ENCODE results near the gene MPP3.
"Not testable (repeated sequence)": the region's sequence is repeated elsewhere in the genome, so short reads cannot be mapped to it uniquely, and the experiment has no call there.

The MPP3 gene

DNA sequence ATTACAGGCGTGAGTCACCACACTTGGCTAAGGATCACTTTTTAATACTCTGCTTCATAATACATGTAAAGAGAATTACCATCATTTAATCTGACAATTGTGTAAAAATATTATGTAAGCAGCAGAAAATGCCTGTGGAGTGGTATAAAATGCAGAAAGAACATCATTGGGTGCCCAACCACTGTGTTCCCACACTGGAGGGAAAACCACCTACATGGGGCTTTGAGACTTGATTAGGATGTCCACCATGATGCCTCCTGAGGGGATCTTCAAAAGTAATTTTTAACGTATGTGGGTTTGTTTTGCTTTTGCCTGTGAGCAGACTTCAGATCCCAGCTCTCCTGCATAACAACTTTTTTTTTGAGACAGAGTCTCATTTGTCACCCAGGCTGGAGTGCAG lies 33.9 kb downstream of the MPP3 start:
- no peak for DNase-seq

DNA sequence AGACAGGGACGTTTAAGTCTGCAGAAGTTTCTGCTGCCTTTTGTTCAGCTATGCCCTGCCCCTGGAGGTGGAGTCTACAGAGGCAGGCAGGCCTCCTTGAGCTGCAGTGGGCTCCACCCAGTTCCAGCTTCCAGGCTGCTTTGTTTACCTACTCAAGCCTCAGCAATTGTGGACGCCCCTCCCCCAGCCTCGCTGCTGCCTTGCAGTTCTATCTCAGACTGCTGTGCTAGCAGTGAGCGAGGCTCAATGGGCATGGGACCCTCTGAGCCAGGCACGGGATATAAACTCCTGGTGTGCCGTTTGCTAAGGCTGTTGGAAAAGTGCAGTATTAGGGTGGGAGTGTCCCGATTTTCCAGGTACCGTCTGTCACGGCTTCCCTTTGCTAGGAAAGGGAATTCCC lies 34.9 kb downstream of the MPP3 start:
- not testable (repeated sequence) for DNase-seq

DNA sequence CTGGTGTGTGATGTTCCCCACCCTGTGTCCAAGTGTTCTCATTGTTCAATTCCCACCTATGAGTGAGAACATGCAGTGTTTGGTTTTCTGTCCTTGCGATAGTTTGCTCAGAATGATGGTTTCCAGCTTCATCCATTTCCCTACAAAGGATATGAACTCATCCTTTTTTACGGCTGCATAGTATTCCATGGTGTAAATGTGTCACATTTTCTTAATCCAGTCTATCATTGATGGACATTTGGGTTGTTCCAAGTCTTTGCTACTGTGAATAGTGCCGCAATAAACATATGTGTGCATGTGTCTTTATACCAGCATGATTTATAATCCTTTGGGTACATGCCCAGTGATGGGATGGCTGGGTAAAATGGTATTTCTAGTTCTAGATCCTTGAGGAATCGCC lies 40.3 kb downstream of the MPP3 start:
- not testable (repeated sequence) for DNase-seq

DNA sequence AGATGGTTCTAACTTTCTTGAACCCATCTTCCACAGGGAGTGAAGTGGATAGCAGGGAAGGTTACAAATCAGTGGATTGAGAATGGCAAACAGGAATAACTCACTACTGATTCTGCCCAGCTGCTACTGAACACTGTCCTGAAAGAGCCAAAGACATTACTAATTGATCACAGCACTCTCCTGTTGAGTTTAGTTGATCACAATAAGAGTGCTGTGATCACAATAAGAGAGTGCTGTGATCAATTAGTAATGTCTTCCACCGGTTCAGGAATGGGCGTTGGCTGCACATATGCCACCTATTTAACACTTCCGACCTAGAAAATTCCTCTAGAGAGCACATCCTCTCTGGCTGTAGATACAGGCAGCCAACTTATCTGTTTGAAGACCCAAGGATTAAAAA lies 41.4 kb downstream of the MPP3 start:
- DNase-seq = peak; percentile 86

DNA sequence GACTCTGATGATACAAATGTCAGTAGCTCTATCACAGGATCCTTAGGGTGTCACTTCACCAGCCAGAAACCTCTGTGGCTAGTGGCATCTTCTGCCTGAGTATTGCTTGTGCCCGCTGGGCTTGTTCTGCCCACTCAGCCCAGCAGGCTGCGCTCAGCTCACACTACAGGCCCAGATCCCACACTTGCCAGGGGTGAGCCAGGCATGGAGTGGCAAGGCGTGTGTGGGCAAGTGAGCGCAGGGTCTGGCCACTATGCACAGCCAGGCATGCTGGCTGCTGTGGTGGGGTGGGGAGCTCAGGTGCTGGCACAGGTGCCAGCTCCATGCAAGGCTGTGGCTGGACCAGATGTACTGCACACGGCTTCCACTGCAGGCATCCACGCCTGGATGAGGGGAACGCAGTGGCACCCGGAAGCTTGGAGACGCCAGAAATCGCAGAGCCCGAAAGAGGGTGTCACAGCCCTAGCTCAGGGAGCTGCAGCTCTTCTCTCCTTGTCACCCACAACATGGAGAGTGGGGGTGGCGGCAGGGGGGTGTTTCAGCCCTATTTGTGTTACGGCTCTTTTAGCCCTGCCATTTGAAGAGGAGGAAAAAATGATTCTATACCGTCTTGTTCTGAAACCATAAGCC lies 42.5 kb downstream of the MPP3 start:
- no peak for DNase-seq

DNA sequence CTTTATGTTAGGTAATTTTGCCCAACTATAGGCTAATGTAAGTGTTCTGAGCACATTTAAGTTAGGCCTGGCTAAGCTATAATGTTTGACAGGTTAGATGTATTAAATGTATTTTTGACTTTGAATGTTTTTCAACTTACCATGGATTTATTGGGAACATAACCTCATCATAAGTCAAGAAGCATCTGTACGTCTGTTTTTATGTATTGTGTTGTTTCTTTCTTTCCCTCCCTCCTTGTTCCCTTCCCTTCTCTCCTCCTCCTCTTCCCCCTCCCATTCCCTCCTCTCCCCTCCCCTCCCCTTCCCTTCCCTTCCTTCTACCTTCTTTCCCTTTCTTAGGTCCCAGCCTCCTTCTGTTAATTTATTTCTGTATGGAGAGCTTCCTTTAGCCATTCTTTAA lies 43.5 kb downstream of the MPP3 start:
- no peak for DNase-seq

DNA sequence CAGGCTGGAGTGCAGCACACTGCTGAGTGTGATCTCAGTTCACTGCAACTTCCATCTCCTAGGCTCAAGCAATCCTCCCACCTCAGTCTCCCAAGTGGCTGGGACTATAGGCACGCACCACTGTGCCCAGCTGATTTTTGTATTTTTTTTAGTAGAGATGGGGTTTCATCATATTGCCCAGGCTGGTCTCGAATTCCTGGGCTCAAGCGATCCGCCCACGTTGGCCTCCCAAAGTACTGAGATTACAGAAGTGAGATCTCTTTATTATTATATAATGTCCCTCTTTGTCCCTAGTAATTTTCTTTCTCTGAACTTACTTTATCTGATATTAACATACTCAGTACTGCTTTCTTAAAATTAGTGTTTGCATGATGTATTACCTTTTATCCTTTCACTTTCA lies 44.4 kb downstream of the MPP3 start:
- no peak for DNase-seq

DNA sequence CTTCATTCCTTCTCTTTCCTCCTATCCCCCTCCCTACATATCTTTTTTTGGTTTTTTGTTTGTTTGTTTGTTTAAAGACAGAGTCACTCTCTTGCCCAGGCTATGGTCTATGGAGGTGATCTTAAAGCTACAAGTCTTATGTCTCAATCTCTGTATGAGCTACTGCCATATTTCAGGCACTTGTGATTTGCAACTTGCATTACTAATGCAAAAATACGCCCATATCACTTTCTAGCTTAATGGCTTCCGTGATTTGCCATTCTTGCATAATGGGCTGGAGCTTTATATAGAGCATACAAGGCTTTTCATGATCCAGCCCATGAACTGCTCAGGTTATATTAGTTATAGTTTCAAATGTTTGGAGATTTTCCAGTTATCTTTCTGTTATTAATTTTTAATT lies 45.2 kb downstream of the MPP3 start:
- no peak for DNase-seq

DNA sequence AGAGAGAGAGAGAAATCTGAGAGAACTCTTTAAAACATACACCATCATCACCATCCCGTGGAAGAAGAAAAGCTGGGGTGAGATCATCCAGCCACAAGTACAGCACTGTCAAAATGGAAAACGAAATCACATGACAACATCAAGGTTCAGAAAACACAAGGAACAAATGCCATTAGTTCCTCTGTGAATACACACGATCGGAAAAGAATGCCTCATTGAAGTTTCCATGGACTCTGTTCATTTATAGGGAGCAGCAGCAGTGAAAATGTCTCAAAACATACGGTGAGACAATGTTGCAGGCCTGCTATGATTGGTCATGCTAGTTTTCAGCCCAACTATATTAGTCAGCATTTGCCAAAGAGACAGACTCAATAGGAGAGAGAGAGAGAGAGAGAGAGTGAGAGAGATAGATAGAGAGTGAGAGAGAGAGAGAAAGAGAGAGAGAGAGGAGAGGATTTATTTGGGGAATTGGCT lies 48.3 kb downstream of the MPP3 start:
- DNase-seq = no peak

DNA sequence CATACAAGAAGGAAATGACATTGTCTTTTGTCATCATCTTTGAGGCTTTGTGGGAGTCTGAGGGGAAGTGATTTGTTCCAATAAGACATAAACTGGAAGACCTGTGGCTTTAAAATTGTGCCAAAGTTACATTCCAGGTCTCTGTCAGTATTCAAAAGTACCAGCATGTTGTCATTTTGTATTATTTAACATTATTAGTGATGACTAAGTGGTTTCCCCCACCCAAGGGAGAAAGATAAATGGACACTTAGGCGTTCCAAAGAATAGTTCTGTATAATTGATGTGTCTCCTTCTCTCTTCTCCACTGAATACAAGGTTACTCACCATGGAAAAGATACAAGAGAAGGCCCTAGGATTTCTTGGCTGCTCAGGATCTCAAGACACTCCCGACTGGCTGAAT lies 48.9 kb downstream of the MPP3 start:
- no peak for DNase-seq

DNA sequence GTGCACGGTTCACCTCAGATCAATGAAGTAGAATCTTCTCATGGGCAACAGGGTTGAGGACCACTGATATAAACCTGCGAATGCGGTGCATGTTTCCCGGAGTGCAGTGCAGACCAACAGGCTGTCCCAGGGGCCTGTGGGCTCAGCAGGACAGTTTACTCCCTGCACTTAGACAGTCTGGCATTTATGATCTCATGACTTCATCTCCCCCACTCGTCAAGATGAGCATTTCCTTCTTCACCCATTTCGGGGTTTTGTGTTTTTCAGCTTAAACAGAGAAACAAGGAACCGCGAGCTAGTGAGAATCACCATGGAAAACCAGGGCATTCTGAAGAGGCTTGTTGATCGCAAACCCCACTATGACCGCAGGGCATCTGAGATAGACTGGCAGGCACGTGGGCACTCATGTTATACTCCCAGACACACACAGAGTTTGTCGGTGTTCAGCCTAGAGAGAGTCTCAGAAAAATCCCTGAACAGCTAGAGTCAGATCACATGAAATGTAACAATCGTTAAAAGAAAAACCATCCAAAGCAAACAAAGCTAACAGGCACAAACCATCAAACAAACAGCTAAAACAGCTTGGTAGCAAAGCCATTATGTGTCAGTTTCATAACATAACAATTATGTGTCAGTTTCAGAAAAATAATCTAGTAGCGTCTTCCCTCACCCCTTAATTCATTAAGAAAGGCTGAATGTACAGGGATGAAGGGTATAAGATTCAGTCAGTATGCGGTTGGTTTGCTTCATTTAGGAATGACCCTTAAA lies 49.8 kb downstream of the MPP3 start:
- DNase-seq = no peak

DNA sequence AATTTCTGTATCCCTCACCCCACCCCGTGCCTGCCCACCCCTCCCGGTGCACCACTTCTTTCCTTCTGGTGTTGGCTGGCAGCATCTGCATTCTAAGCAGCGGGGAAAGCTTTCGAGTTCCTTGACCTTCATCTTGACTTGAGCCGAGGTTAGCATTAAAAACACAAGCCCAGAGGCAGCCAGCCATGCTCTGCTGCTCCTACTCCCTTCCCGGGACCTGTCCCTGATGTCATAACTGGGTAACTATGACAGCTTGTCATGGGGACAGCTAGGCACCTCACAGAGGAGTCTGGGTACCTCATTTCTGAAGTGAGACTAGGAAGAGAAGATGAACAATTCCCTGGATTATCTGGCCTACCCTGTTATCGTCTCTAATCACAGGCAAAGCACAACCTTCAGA lies 52.8 kb downstream of the MPP3 start, which contains the start of gene CFAP97D1:
Gene CFAP97D1, plus strand, starts transcription at position 301 of the 400 bp plus-strand sequence. Its CDS starts 28 bp downstream, at position 329.
- no peak for DNase-seq

DNA sequence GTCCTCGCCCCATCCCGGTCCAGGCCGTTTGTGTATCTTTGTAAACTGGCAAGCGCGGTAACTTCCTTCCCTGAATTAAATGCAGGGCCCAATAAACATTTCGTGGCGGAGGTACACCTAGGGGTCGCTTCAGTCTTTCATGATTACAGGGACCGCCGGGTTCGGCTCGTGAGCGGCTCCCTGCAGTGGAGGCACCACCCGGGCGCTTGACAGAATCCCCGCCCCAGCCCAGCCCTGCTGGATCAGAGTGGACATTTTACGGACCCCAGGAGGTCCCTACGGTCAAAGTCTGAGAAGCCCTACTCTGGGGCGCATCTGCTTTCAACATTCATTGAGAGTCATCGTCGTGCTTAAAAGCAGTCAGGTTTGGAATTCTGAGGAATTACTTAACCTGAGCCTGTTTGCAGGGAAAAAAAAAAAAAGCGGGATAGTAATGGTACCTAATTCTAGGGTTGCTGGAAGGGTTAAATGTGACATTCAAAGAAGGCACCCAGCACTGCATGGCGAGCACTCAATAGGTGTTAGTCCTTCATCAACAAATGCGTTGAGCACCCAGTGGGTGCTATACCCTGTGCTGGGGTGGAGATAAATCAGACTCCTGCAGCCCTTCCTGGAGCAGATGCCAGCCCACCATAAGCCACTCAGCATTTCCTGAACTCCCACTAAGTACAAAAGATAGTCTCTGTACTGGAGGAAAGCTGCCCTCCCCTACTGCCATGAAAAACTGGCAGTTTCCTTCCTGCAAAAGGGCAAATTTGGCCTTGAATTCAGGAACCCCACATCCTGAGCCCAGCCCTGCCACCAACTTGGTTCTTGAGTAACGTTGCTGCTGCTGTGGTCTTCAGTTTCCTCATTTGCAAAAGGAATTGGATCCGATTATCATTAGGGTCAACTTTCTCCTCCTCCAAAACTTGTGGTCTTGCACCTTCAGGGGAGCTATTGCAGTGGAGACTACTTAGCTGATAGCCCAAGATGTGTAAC lies 53.5 kb downstream of the MPP3 start:
- no peak for DNase-seq

DNA sequence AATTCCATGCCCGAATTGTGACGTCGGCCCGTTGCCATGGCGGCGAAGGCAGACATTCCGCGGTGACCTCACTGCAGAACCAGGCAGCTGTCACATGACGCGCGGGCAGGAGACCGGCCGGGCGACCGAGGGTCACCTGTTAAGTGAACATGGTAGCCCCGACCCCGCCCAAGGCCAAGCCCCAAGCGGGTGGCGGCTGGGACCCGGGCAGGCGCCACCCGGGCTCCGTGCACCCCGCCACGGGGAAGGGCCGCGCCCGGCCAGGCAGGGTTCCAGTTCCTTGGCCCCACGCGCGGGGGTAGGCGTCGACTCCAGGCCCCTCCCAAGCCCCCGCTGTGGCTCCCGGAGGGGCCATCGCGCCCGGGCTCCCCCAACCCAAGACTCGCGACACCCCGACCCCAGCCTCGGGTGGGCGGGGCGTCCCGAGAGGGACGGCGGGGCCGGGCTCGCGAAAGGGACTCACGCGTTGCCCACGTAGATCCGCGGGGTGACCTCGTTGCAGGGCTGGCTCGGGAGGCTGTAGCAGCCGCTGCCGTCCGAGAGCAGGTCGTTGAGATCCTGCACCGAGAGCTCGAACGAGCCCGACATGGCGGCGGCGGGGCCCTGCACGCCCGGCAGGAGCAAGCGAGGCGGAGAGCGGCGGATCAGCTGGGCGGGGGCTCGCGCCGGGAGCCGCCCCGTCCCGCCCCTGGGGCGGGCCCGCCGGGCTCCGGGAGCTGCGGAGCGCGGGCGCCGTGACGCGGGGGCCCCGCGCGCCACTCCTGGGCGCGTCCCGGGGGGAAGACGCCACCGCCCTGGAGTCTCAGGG lies 54.4 kb downstream of the MPP3 start, which contains the start of gene DUSP3:
Gene DUSP3, minus strand, starts transcription at position 641 of the 808 bp plus-strand sequence. Its CDS starts 53 bp downstream, at position 588.
- DNase-seq = peak; percentile 66

DNA sequence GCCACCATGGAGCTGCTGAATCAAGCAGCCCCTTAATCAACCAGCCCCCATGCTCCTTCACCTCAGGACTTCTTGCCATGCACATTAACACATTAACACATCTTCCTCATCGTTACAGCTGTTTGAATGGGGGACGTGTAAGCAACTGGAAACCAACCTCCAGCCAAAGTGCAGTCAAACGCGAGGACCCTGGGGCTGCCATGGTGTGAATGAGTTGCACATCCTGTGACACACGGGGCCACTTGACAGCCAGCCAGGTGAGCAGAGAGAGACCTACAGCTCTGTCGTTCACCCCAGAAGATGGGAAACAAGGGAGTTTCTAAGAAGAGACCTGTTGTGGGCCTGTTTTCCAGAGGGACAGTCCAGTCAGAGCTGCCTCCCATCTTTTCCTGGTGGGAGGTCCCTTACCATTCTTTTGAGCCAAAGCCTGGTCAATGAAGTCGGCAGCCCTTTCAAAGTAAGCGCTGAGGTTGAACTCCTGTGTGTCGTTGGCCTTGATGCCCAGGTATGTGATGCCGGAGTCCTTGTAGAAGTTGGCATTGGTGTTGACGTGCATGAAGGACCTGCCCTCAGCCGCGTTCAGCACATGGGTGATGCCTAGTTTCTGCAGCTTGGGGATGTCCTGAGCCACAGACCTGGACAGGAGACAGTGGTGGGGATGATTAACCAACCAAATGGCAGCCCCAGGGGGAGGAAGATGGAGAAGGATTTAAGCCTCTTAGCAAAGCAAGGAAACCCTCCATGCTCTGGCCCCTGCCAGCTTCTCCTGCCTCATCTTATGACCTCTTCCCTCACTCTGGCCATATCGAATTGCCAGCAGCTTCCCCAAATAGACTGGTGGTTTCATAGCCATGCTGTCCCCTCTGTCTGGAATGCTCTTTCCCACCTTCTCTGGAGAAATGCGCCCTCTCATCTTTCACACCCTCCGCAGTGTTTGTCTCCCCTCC lies 58.4 kb downstream of the MPP3 start:
- DNase-seq = no peak

DNA sequence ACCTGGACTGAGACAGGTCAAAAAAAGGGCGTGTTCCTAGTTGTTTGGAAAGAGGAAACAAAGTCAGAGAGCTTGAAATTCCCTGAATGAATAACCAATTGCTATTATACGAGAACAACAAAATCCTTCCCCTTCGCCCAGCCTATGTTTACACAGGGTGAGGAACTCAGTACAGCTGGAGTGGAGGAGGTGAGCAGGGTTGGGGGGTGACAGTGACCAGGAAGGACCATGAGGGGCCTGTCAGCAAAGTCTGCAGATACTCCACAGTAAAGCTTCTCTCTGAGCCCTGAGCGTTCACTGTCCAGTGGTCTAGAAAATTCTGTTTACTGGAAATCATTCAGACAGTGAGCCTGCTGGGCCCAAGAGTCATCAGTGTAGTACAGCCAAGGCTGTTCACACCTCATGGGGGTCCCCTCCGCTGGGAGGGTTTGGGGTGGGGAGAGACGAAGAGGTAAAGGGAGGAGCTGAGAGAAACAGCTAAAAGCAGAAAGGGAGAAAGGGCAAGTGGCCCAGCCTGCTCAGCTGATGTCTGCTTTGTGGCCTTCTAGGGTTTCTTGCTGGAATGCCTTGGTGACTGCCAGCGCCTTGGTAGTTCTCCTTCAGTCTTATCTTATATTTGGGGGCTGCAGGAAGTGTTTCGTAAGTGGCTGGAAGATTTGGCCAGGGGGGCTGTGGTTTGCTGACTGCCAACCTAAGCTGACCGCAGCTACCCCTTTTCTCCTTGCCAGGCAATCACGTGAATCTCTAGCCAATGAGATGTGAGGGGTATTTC lies 59.9 kb downstream of the MPP3 start:
- no peak for DNase-seq

DNA sequence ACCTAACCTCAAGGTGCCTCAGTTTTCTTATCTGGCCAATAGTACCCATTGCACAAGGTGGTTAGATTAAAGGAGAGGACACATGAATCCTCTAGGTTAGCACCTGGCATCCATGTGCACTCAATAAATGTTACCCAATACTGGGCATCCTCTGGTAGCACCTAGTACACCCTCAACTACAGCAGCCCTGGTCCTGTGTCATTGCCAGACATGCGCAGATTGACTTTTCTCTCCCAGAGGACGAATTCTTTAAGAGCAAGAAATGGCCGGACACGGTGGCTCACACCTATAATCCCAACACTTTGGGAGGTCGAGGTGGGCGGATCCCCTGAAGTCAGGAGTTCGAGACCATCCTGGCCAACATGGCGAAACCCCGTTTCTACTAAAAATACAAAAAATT lies 61.5 kb downstream of the MPP3 start:
- DNase-seq = no peak

DNA sequence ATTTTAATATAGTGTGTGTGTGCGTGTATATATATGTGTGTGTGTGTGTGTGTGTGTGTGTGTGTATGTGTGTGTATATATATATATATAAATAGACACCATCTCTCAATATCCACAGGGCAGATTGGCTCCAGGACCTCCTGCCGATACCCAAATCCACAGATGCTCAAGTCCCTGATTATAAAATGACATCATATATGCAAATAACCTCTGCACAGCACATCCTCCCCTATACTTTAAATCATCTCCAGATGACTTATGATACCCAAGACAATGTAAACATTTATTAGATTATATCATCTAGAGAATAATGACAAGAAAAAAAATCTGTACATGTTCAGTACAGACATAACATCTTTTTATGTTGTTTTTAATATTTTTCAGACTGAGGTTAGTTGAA lies 62.0 kb downstream of the MPP3 start:
- DNase-seq = no peak

DNA sequence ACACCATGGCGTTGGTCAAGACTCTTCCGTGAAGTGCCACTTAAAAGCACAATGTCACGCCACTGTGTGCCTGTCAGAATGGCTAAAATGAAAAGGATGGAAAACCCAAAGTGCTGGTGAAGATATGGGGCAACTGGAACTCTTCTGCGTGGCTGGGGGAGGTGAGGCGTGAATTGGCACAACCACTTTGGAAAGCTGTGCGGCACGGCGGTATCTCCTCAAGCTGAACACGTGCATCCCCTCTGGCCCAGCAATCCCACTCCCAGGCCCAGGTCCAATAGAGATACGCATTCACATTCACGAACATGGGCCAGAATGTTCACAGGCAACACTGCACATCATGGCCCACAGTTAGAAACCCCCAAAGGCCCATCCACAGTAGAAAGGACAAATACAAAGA lies 63.1 kb downstream of the MPP3 start:
- DNase-seq = no peak

DNA sequence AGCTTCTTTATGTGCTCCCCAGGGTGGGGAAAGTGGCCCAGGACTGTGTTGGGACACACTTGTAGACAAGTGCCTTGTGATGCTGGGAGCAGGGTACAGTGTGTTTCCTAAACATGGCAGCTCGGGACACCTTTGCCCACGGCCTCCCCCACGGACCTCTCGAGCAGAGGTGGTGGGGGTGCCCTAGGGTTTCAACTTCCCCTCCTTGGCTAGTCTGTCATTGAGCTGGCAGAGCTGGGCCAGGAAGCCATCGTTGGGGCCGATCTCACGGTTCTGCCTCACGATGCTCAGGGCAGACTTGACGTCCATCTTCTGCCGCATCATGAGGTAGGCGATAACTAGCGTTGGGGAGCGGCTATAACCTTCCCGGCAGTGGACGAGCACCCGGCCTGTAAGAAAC lies 63.5 kb downstream of the MPP3 start:
- DNase-seq = no peak

Data from NCI-H2171 (cell line).